Muscle of back (tissue), 10 donors: ENCODE data around the gene FADS3. TPM values are rescaled to one million over a fixed set of nuclear protein-coding genes. Genes with fewer than 3 reads are reported as not detected.

Experiments
- polyA plus RNA-seq, 10 donors: library from polyadenylated mRNA; unstranded; fragments of 120-200 nt; gene quantifications; one replicate each; pipeline ENCODE4 v1.2.1, GENCODE V29; 2013; ENCODE audit not compliant: insufficient read length in 10 of 10

The FADS3 gene
- polyA plus RNA-seq, 10 donors = 27.6 to 51.1 (median 44.6) TPM

Other genes starting within 250 kb of the FADS3 start
- 1 to 10 TPM; 3.8 to 5.8 (median 4.9) TPM for gene DAGLA, start 211.2 kb downstream of the FADS3 start, polyA plus RNA-seq
- 1 to 10 TPM in 7 of 10 donors, under 1 TPM in 3; 0.48 to 2.2 (median 1.1) TPM for gene MYRF, start 138.9 kb downstream of the FADS3 start, polyA plus RNA-seq
- gene TMEM258, start 98.9 kb downstream of the FADS3 start, polyA plus RNA-seq = 100 to 1,000 TPM; 123 to 167 (median 137) TPM
- 10 to 100 TPM; 13.5 to 25.8 (median 15.5) TPM for gene FEN1, start 98.6 kb downstream of the FADS3 start, polyA plus RNA-seq
- 10 to 100 TPM; 17.4 to 32.3 (median 23.3) TPM for gene FADS1, start 74.5 kb downstream of the FADS3 start, polyA plus RNA-seq
- 100 to 1,000 TPM in 3 of 10 donors, 10 to 100 TPM in 7; 75.7 to 121 (median 87.4) TPM for gene FADS2, start 63.2 kb downstream of the FADS3 start, polyA plus RNA-seq
- 10 to 100 TPM; 18.3 to 36.1 (median 24.9) TPM for gene RAB3IL1, start 26.0 kb upstream of the FADS3 start, polyA plus RNA-seq
- gene BEST1, start 58.8 kb upstream of the FADS3 start, polyA plus RNA-seq = 1 to 10 TPM; 2.6 to 4.6 (median 3.3) TPM
- 1,000 to 10,000 TPM; 1,283 to 1,536 (median 1,379) TPM for gene FTH1, start 76.1 kb upstream of the FADS3 start, polyA plus RNA-seq
- 10 to 100 TPM; 13.2 to 26.7 (median 17.5) TPM for gene INCENP, start 232.5 kb upstream of the FADS3 start, polyA plus RNA-seq